ENCODE measurements around the gene PCNX2.
"Not testable (repeated sequence)": the region's sequence is repeated elsewhere in the genome, so short reads cannot be mapped to it uniquely, and the experiment has no call there.

The PCNX2 gene

DNA sequence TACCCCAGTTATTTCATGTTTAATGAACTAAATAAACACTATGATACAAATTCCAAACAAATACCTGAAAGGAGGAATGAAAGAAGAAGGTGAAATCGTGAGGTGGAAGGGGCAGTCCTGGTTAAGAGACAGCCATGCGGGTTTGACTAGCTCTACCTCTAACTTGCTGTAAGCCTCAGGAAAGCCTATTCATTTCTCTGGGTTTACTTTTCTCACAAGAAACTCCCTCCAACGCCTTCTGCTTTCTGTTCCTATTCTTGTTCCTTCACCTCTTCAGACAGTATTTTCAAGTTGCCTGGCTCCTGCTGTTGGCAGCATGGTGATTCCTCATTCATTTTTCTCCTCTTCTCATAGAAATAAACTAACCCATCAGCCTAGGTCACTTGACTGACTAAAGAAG, 252.7 kb downstream of the PCNX2 start:
- no peak for DNase-seq

GRCh38 chr1:233040494-233040893, 255.0 kb downstream of the PCNX2 start:
- no peak for DNase-seq

DNA sequence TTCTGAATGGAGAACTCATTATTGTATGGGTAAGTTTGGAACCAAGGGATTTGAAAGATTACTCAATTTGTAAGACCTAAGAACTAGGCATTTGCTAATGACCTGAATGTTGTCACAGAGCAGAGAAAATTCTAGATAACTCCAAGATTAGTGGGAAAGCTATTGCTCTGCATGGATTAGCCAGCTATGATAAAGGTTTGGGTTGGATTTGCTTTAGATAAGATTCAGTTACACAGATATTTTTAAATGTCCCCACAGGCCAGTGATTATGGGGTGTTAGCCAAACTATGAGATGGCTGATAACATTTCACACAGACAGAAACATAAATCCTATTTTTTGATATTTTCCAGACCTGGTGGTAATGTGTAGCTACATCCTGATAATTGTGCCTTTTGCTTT, 256.9 kb downstream of the PCNX2 start:
- DNase-seq: no peak

DNA sequence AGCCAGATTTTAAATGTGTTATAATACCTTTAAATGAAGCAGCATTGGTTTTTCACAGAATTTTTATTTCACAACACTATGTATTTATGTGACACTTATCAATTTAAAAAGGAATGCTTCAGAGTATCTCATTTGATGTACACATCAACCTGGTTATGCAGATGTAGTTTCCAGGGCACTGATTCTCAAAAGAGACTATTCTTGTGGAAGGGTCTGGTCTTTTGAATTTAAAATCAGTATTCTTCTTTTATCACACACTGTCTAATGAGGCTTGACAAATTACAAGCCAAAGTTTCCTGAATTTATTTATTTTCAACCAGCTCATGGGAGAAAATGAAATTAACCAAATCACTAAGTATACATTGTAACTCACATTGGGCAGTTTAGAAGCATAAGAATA, 257.7 kb downstream of the PCNX2 start:
- no peak for DNase-seq

GRCh38 chr1:233034836-233035235, 260.7 kb downstream of the PCNX2 start:
- no peak for DNase-seq

DNA sequence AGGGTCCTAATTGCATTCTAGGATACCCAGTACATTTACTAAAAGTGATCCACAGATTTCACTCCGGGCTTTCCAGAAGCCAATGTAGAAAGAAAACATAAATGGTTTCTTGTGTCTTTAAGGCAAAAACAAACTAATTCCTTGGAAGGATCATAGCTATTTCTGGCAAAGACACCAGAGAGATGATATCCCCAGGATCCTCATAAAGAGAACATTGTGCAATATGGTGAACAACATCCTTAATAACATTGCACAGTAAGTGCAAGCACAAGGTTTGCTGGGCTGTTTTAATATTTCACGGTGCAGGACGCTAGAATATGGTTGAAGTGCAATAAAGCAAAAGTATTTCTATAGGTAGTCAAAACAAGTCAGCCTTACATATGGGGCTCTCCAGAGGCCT, 262.2 kb downstream of the PCNX2 start:
- DNase-seq: no peak

DNA sequence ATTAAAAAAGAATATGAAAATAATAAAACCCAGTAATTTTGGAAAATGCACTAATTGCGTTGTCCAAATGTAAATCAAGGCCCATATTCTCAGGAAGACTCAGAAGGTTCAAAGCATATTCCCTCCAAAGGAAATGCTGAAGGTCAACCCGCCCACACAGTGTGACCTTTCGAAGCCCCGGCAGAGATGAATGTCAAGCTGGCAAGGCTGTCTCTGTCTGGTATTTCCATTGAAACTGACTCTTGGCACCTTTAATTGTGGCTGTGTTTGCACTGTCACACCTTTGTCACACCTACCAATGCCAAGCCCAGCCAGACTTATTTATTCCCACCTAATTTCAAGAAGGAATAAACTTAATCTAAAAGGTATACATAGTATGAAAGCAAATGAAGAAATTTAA, 262.6 kb downstream of the PCNX2 start:
- DNase-seq: no peak

DNA sequence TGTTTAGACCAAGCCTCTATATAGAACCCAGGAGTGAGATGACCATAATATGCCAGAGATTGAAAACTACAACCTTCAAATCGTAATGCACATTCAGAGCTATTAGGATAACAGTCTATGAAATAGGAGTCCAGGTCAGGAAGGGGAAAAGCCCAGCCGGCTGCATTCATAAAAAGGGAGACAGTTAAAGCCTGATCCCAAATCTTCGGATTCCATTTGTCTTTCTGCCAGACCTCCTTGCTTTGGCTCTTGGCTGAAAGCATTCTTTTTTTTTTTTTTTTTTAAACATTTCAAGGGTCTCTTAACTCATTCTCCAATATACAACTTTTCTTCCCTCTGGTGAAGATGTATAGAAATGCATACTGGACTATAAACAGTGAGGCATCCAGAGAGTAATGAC, 264.0 kb downstream of the PCNX2 start:
- DNase-seq: no peak

DNA sequence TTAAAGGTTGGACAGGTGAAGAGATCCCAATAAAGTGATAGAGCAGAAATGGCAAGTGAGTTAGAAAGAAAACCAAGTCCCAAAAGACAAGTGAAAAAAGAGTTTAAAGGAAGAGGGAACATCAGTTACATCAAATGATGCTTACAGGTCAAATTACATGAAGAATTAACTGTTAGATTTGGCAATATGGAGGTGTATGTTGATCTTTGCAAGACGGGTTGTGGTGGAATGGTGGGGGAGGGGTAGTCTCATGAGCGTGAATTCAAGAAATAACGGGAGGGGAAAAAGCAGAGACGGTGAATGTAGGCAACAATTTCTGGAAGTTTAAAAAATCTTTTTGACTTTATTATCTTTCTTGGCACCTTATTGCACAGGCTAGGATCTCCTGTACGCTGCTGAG, 268.5 kb downstream of the PCNX2 start:
- DNase-seq: no peak

- DNase-seq: peak; percentile 61
Observed at GRCh38 chr1:233025567-233025966, 270.0 kb downstream of the PCNX2 start.

DNA sequence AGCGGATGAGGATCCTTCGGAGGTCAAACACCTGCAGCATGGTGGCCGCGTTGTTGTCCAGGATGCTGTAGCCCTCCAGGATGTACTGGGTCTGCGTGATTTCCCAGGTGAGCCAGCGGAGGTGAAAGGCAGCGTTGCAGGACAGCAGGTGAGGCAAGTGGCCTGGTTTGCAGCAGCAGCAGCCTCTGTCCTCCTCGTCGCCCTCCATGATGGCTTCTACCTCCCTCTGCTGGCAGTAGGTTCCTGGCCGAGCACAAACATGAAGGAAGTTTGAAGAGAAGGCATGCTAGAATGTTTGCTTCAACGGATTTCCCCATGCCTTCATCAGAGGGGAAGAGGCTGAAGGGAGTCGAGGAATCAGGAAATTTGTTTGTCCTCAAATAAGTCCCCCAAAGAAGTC, 270.4 kb downstream of the PCNX2 start:
- peak; percentile 66 for DNase-seq

- DNase-seq: no peak
Observed at GRCh38 chr1:233024199-233024598, 271.3 kb downstream of the PCNX2 start.

DNA sequence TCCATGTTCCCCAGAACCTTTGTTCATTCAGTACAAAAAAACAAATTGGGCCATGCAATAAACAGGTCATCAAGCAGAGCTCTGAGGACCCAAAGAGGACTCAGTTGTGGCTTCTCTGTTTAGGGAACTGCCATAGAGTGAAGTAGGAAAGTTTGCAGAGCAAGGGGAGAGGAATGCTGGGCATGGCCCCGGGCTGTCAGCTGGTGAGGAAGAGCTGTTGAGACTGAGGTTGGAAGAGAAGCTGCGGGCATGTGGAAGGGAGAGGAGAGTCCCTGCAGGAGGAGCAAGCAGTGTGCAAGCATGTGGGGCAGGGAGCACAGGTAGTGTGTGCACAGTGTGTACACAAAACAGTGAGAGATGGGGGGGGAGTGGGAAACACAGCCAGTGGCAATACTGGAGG, 273.3 kb downstream of the PCNX2 start:
- no peak for DNase-seq

- DNase-seq: no peak
Observed at GRCh38 chr1:233020426-233020825, 275.1 kb downstream of the PCNX2 start.

DNA sequence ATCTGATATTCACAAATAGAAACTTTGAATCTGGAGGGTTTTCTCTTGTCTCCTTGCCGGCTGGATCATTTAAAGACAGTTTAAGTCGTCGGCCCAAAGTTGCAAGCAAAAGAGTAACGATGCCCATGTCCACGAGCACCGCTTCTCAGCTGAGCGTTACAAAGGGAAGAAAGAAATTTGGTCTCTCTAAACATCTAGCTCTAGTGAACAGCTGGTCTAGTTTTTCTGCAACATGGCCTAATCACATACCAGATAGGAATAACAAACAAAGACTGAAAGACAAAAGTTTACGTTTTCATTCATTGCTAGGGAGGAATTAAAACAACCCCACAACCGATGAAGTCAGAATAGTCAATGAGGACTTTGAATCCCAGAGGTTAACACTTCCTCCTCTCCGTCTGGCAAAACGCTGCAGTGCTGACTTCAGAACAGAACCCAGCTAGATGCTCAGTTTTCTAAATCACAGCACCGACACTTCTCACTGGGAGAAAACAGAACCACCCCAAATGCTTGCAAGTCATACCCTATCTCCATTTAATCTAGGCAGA, 275.7 kb downstream of the PCNX2 start:
- no peak for DNase-seq

GRCh38 chr1:233019083-233019482, 276.4 kb downstream of the PCNX2 start:
- no peak for DNase-seq

- no peak for DNase-seq
Observed at GRCh38 chr1:233016798-233017197, 278.7 kb downstream of the PCNX2 start.

DNA sequence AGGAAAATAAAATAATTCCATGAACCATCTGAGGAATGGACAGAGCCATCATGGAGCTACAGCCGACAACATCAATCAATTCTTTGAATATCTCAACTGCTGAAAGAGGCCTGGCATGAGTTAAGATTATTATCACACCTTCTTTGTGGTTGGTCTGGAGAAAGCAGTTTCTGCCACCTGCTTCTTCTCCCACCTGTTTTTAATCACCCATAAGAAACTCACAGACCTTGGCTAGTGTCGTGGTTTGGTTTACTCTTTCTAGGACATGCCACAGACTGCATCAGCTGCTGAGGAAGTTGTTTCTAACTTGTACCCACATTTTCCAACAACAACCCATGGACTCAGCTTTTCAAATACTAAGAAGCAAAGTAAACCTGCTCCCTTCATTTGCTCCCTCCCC, 279.6 kb downstream of the PCNX2 start:
- DNase-seq: no peak

DNA sequence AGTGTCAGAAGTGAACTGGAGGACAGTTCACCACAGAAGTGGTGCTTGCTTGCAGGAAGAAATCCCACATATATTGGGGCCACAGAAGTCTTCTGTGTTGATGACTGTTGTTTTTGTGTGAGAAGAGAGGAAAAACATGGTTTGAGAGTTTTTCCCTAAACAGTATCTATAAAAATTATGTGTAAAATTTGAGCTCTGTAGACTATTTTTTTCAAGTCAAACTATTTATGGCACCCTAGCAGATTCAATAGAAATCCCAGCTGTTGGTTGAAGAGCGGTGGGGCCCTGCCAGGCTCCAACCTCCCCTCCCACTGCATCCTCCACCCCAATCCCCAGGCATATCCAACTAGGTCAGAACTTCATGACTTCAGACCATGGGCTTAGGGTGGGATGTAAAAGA, 283.5 kb downstream of the PCNX2 start:
- DNase-seq: no peak

DNA sequence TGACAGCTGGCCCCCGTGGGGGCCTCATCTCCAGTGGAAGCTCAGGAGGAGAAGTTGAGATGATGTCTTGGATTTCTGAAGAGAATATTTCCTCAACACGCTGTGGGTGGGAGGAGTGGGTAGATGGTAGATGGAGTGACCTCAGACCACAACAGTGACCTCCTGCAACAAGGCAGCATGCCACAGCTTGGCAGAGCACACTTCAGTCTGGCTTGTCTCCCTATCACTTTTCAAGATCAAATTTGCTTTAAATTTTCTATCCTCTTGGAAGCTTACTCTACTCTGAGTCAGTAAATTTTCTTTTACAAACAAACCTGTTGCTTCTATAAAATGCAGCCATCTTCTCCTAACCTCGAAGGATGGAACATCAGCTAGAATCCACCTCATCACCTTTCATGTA, 285.4 kb downstream of the PCNX2 start:
- no peak for DNase-seq

DNA sequence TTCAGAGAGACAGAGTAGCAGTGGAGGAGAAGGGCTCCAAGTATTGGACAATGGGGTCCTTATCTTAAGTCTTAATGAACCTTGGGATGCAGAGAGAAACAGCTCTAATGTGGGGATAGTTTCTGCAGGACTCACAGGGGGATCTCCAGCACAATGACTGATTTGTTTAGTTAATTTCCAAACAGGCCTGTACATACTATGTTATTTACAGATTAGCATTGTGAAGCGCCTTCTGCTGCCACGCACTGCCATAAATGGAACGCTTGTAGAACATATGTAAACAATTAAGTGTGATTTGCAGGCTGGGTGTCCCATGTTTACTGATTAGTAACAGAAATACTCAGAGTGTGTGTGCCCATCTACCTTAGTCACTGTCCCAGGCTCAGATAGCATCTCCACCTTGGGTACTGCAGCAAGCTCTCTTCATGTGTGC, 289.0 kb downstream of the PCNX2 start:
- peak; percentile 49 for DNase-seq

- DNase-seq: peak; percentile 39
Observed at GRCh38 chr1:233006108-233006507, 289.4 kb downstream of the PCNX2 start.

DNA sequence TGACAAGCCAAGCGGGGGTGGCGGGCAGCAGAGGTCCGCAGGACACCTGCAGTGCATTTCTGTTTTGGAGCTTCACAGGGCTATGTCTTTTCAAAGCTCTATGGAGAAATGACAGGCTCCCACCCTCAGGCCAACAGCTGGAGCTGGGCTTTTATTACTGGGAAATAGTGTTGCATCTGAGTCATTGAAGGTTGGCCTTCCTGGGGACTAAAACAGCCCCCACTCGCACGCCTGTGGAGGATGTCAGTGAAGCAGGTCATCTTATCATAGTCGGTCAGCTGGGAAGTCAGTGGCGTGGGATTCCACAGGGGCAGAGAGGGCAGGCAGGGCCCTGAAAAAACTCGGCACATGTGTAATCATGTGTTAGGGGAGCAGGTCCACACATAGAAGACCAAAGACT, 289.8 kb downstream of the PCNX2 start:
- peak; percentile 75 for DNase-seq

GRCh38 chr1:233005156-233005555, 290.4 kb downstream of the PCNX2 start:
- DNase-seq: peak; percentile 92

GRCh38 chr1:233004451-233004850, 291.1 kb downstream of the PCNX2 start:
- peak; percentile 37 for DNase-seq

- DNase-seq: not testable (repeated sequence)
Observed at GRCh38 chr1:233003638-233004037, 291.9 kb downstream of the PCNX2 start.

Measured in DMS53 (cell line).